ENCODE data around the gene TMC5. TPM values are rescaled to one million over a fixed set of nuclear protein-coding genes. Genes with fewer than 3 reads are reported as not detected.

TMC5 gene
- total and polyA plus RNA-seq, 12 donors = 0.20 to 3.7 (median 0.33) TPM; not detected in 8

DNA sequence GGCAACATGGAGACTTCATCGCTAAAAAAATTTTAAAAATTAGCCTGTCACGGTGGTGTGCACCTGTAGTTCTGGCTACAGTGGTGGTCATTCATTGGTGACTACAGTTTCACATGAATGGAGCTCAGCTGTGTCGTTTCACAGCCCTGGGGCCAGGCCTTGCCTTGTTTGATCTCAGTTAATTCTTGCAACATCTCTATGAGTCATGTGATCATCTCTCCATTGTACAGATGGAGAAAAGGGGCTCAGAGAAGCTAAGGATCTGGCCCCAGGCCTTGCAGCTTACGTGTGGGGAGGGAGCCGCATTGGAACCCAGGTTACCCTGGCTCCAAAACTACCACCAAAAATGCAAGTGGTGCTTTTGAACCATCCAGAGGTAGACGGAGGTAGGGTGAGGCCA, 54.8 kb downstream of the TMC5 start:
- DNase-seq = no peak
- H3K36me3 ChIP-seq (replicated peaks in 1 of 2) = no peaks in the 10 kb centered on the region
- WGBS, 4 donors = 70 to 84% (median 73%) methylated on average over 6 of the region's 6 CpGs

DNA sequence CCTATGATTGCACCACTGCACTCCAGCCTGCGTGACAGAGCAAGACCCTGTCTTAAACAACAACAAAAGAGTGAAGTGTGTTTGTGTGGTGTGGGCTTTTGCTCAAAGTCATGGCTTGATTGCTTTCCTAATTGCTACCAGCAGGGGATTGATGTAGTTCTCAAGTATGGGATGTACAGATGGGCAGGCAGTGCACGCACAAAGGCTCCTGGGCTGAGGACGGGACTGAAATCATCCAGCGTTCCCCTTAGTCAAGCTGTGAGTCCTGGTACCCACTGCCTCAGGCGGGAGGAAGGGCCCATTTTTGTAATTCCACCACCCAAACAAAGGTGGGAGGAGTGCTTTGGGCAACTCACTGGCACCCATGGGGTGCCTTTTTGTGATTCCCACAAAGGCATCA, 56.9 kb downstream of the TMC5 start:
- WGBS, 4 donors = 47 to 75% (median 69%) methylated on average over 2 to 5 of the region's 5 CpGs
- Histone ChIP-seq H3K36me3 (replicated peaks in 1 of 2) (no peaks in the 10 kb centered on the region), H3K27ac (no peak overlapping the region), H3K27me3 (no peaks in the 10 kb centered on the region), H3K4me3 (no peak overlapping the region), H3K4me1 (replicated peaks in 1 of 2) (no peaks in the 10 kb centered on the region), H3K9me3 (replicated peaks in 1 of 3) (no peaks in the 10 kb centered on the region)
- TF ChIP-seq CTCF (IDR thresholded peaks at IDR 0.05) (no peak), POLR2A (IDR thresholded peaks at IDR 0.05) (no peak)
- no peak for DNase-seq
- intact Hi-C loops (cut with DNase I) = loop anchor here in 1 of 2 donors (10.0 kb wide), 1 partner anchor 60 kb away; the partner anchor contains the start of gene TMC5

More for the DNA sequence above, 54.8 kb downstream of the TMC5 start:
- Histone ChIP-seq H3K9me3 (replicated peaks in 1 of 3) (no peaks in the 10 kb centered on the region), H3K27ac (no peak overlapping the region), H3K27me3 (no peaks in the 10 kb centered on the region), H3K4me3 (no peak overlapping the region), H3K4me1 (replicated peaks in 1 of 2) (no peaks in the 10 kb centered on the region)
- TF ChIP-seq CTCF (IDR thresholded peaks at IDR 0.05) (no peak), POLR2A (IDR thresholded peaks at IDR 0.05) (no peak)
- intact Hi-C loops (cut with DNase I) = loop anchor here in 1 of 2 donors (10.0 kb wide), 1 partner anchor 58 kb away; the partner anchor contains the start of gene TMC5

- Histone ChIP-seq H3K36me3 (replicated peaks in 1 of 2) (no peaks in the 10 kb centered on the region), H3K4me3 (no peak overlapping the region), H3K4me1 (replicated peaks in 1 of 2) (no peaks in the 10 kb centered on the region), H3K27me3 (no peaks in the 10 kb centered on the region), H3K27ac (no peak overlapping the region), H3K9me3 (replicated peaks in 1 of 3) (no peaks in the 10 kb centered on the region)
- TF ChIP-seq POLR2A (IDR thresholded peaks at IDR 0.05) = no peak
- TF ChIP-seq CTCF (IDR thresholded peaks at IDR 0.05) = no peak
- WGBS, 4 donors = 75 to 91% (median 77%) methylated on average over 1 of the region's 1 CpG
- intact Hi-C loops (cut with DNase I) = loop anchor here in 1 of 2 donors (10.0 kb wide), 1 partner anchor 64 kb away; the partner anchor contains the start of gene TMC5
- no peak for DNase-seq
These were observed 60.8 kb downstream of the TMC5 start for GRCh38 chr16:19478505-19478904.

- DNase-seq = no peak
- TF ChIP-seq CTCF (IDR thresholded peaks at IDR 0.05) = no peak
- no peak for TF ChIP-seq POLR2A (IDR thresholded peaks at IDR 0.05)
- intact Hi-C loops (cut with DNase I) = loop anchor here in 1 of 2 donors (10.0 kb wide), 1 partner anchor 65 kb away; the partner anchor contains the start of gene TMC5
- Histone ChIP-seq H3K27me3 (no peaks in the 10 kb centered on the region), H3K4me1 (replicated peaks in 1 of 2) (no peaks in the 10 kb centered on the region), H3K9me3 (replicated peaks in 1 of 3) (no peaks in the 10 kb centered on the region), H3K36me3 (replicated peaks in 1 of 2) (no peaks in the 10 kb centered on the region), H3K27ac (no peak overlapping the region), H3K4me3 (no peak overlapping the region)
- 70 to 81% (median 77%) methylated on average over 3 of the region's 3 CpGs for WGBS, 4 donors
These were observed 61.6 kb downstream of the TMC5 start for GRCh38 chr16:19479302-19479721.
